ENCODE results near the gene TRAF5. TPM values are rescaled to one million over a fixed set of nuclear protein-coding genes. Genes with fewer than 3 reads are reported as not detected.

Gene TRAF5
- total RNA-seq, 1 donor from 2014 or later = 9.8 TPM

- TF ChIP-seq CTCF (IDR thresholded peaks at IDR 0.05) = no peak
- no peaks in the 10 kb centered on the region for H3K4me1 ChIP-seq
- ATAC-seq (no peak), DNase-seq (no peak)
- intact Hi-C loops (cut with DNase I) = no loop called here
- peaks cover 93% of the 10 kb centered on the region for H3K36me3 ChIP-seq
- H3K27me3 ChIP-seq = no peaks in the 10 kb centered on the region
- no peaks in the 10 kb centered on the region for H3K9me3 ChIP-seq
- no peak overlapping the region for H3K27ac ChIP-seq
- H3K4me3 ChIP-seq = no peak overlapping the region
Measured at GRCh38 chr1:211285196-211285595, 41.4 kb upstream of the TRAF5 start.

GRCh38 chr1:211287218-211287617 is 39.4 kb upstream of the TRAF5 start:
- H3K9me3 ChIP-seq = no peaks in the 10 kb centered on the region
- DNase-seq = no peak
- H3K4me3 ChIP-seq = no peak overlapping the region
- ATAC-seq = no peak
- H3K4me1 ChIP-seq = no peaks in the 10 kb centered on the region
- intact Hi-C loops (cut with DNase I) = no loop called here
- H3K27me3 ChIP-seq = no peaks in the 10 kb centered on the region
- H3K27ac ChIP-seq = no peak overlapping the region
- no peak for TF ChIP-seq CTCF (IDR thresholded peaks at IDR 0.05)
- H3K36me3 ChIP-seq = peaks cover 93% of the 10 kb centered on the region

GRCh38 chr1:211292411-211292810 is 34.2 kb upstream of the TRAF5 start:
- intact Hi-C loops (cut with DNase I) = no loop called here
- no peak overlapping the region for H3K4me3 ChIP-seq
- no peak for TF ChIP-seq CTCF (IDR thresholded peaks at IDR 0.05)
- no peaks in the 10 kb centered on the region for H3K27me3 ChIP-seq
- H3K4me1 ChIP-seq = no peaks in the 10 kb centered on the region
- no peak for DNase-seq
- H3K9me3 ChIP-seq = no peaks in the 10 kb centered on the region
- ATAC-seq = no peak
- H3K36me3 ChIP-seq = peaks cover 93% of the 10 kb centered on the region
- no peak overlapping the region for H3K27ac ChIP-seq

- Histone ChIP-seq H3K9me3 (no peaks in the 10 kb centered on the region), H3K4me3 (no peak overlapping the region), H3K36me3 (peaks cover 80% of the 10 kb centered on the region), H3K27me3 (no peaks in the 10 kb centered on the region), H3K27ac (no peak overlapping the region), H3K4me1 (no peaks in the 10 kb centered on the region)
- no peak for TF ChIP-seq CTCF (IDR thresholded peaks at IDR 0.05)
- intact Hi-C loops (cut with DNase I) = no loop called here
- no peak for ATAC-seq
- no peak for DNase-seq
Measured at GRCh38 chr1:211296396-211296795, 30.2 kb upstream of the TRAF5 start.

GRCh38 chr1:211305044-211305443 is 21.6 kb upstream of the TRAF5 start:
- Histone ChIP-seq H3K27me3 (no peaks in the 10 kb centered on the region), H3K36me3 (peaks cover 55% of the 10 kb centered on the region), H3K9me3 (no peaks in the 10 kb centered on the region), H3K27ac (no peak overlapping the region), H3K4me1 (no peaks in the 10 kb centered on the region), H3K4me3 (no peak overlapping the region)
- intact Hi-C loops (cut with DNase I) = no loop called here
- DNase-seq (no peak), ATAC-seq (no peak)
- no peak for TF ChIP-seq CTCF (IDR thresholded peaks at IDR 0.05)

GRCh38 chr1:211309617-211310016 is 17.0 kb upstream of the TRAF5 start:
- Histone ChIP-seq H3K4me3 (no peak overlapping the region), H3K27me3 (no peaks in the 10 kb centered on the region), H3K9me3 (no peaks in the 10 kb centered on the region), H3K4me1 (no peaks in the 10 kb centered on the region), H3K36me3 (peaks cover 53% of the 10 kb centered on the region), H3K27ac (no peak overlapping the region)
- intact Hi-C loops (cut with DNase I) = no loop called here
- no peak for DNase-seq
- ATAC-seq = no peak
- no peak for TF ChIP-seq CTCF (IDR thresholded peaks at IDR 0.05)
